ENCODE data around the gene CDKN1B.
A peak's percentile ranks its signal among the peaks of the same experiment; 100 is the strongest.

Gene CDKN1B

DNA sequence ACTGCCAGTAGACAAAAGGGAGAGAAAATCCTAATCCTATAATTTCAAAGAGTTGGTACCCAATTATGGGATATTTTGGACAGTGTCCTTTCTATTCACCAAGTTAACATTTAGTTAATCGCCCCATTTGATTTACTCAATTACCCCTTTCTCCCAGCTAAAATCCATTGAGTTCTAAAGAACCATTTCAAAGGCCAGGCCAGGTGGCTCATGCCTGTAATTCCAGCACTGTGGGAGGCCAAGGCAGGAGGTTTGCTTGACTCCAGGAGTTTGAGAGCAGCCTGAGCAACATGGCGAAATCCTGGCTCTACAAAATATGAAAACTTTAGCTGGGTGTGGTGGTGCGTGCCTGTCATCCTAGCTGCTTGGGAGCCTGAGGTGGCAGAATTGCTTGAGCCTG is 15.7 kb upstream of the CDKN1B start:
- H3K36me3 ChIP-seq (ENCODE audit: insufficient read depth) = no peaks in the 10 kb centered on the region
- no peaks in the 10 kb centered on the region for H3K27me3 ChIP-seq (ENCODE audit: insufficient read depth, low read depth)
- H3K4me3 ChIP-seq (IDR thresholded peaks at IDR 0.05; ENCODE audit: insufficient read depth, low read depth, low read length) = no peak overlapping the region
- TF ChIP-seq, protein P1, sequence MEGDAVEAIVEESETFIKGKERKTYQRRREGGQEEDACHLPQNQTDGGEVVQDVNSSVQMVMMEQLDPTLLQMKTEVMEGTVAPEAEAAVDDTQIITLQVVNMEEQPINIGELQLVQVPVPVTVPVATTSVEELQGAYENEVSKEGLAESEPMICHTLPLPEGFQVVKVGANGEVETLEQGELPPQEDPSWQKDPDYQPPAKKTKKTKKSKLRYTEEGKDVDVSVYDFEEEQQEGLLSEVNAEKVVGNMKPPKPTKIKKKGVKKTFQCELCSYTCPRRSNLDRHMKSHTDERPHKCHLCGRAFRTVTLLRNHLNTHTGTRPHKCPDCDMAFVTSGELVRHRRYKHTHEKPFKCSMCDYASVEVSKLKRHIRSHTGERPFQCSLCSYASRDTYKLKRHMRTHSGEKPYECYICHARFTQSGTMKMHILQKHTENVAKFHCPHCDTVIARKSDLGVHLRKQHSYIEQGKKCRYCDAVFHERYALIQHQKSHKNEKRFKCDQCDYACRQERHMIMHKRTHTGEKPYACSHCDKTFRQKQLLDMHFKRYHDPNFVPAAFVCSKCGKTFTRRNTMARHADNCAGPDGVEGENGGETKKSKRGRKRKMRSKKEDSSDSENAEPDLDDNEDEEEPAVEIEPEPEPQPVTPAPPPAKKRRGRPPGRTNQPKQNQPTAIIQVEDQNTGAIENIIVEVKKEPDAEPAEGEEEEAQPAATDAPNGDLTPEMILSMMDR (conservative IDR thresholded peaks at IDR 0.05; ENCODE audit: low read depth, low read length) = no peak
- peaks cover 83% of the 10 kb centered on the region for H3K4me1 ChIP-seq (ENCODE audit: low read depth, poor library complexity, severe bottlenecking)
- H2AFZ ChIP-seq (ENCODE audit: low read depth) = no peak overlapping the region
- no peak overlapping the region for H3K9ac ChIP-seq
- H3K79me2 ChIP-seq (ENCODE audit: insufficient read depth, low read depth) = no peaks in the 10 kb centered on the region
- H3K4me2 ChIP-seq = no peak overlapping the region
- no peaks in the 10 kb centered on the region for H4K20me1 ChIP-seq (ENCODE audit: insufficient read depth)
- H3K27ac ChIP-seq = no peak overlapping the region

DNA sequence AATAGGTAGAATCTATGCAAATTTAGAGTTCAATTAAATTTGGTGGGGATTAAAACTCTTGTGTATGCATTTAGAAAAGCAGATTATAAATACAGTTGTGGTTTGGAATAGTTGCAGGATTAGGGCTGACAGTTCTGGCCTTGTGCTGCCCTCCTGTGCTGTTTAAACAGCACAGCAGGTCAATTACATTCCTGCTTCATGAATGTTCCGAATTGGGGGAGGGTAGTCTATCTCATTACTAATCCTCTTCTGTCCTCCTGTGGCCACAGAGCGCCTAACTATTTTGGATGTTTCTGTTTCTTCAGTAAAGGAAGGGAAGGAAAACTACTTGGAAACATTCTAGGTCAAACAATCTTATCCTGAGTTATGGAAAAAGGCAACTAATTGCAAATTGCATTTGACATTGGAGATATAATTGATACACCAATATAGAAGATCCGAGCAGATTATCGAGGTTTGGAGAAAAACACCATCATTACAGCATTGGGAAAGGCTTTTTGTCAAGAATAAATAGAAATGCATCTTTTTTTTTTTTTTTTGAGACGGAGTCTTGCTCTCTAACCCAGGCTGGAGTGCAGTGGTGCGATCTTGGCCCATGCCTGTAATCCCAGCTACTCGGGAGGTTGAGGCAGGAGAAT is 12.5 kb upstream of the CDKN1B start:
- Histone ChIP-seq H3K9ac (peak overlapping the region; percentile 19; the same call in 1 of the 2 replicates), H4K20me1 (ENCODE audit: insufficient read depth) (no peaks in the 10 kb centered on the region), H3K79me2 (ENCODE audit: insufficient read depth, low read depth) (no peaks in the 10 kb centered on the region), H3K4me1 (ENCODE audit: low read depth, poor library complexity, severe bottlenecking) (peaks cover 70% of the 10 kb centered on the region), H3K4me2 (peak overlapping the region; percentile 76), H3K4me3 (IDR thresholded peaks at IDR 0.05; ENCODE audit: insufficient read depth, low read depth, low read length) (no peak overlapping the region), H2AFZ (ENCODE audit: low read depth) (0 out of 2 replicates have a peak overlapping the region, but pooled peaks have one; percentile 15), H3K27me3 (ENCODE audit: insufficient read depth, low read depth) (no peaks in the 10 kb centered on the region), H3K36me3 (ENCODE audit: insufficient read depth) (no peaks in the 10 kb centered on the region), H3K27ac (peak overlapping the region; percentile 75)
- TF ChIP-seq, protein P1 (conservative IDR thresholded peaks at IDR 0.05; ENCODE audit: low read depth, low read length) = peak; percentile 85

- Histone ChIP-seq H3K36me3 (ENCODE audit: insufficient read depth) (no peaks in the 10 kb centered on the region), H3K4me1 (ENCODE audit: low read depth, poor library complexity, severe bottlenecking) (peaks cover 58% of the 10 kb centered on the region), H3K4me2 (peak overlapping the region; percentile 76), H3K9ac (no peak overlapping the region), H3K79me2 (ENCODE audit: insufficient read depth, low read depth) (no peaks in the 10 kb centered on the region), H4K20me1 (ENCODE audit: insufficient read depth) (no peaks in the 10 kb centered on the region), H3K4me3 (IDR thresholded peaks at IDR 0.05; ENCODE audit: insufficient read depth, low read depth, low read length) (no peak overlapping the region), H3K27ac (no peak overlapping the region), H3K27me3 (ENCODE audit: insufficient read depth, low read depth) (no peaks in the 10 kb centered on the region), H2AFZ (ENCODE audit: low read depth) (no peak overlapping the region)
- TF ChIP-seq, protein P1 (conservative IDR thresholded peaks at IDR 0.05; ENCODE audit: low read depth, low read length) = no peak
Observed at GRCh38 chr12:12705838-12706520, 11.2 kb upstream of the CDKN1B start.

DNA sequence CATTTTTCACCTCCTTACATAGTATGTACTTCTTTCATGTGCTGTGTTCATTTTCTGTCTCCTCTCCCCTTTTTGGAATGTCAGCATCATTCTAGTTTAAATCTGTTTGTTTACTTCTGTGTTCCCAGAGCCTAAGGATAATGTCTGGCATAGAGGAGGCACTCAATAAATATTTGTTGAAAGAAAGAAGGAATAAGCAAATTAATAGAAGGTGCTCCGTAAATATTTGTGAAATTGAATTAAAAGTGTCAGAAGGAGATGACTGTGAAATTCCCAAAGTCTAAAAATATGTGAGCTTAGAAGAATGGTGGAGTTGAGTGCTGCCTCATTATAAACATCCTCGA is 3.3 kb upstream of the CDKN1B start:
- H3K9ac ChIP-seq = peak overlapping the region; percentile 98; the same call in 1 of the 2 replicates
- H3K36me3 ChIP-seq (ENCODE audit: insufficient read depth) = peaks cover 6% of the 10 kb centered on the region; the same call in 1 of the 2 replicates
- peak overlapping the region; percentile 100 for H3K4me2 ChIP-seq
- no peak overlapping the region for H2AFZ ChIP-seq (ENCODE audit: low read depth)
- H3K27me3 ChIP-seq (ENCODE audit: insufficient read depth, low read depth) = no peaks in the 10 kb centered on the region
- peaks cover 48% of the 10 kb centered on the region for H3K79me2 ChIP-seq (ENCODE audit: insufficient read depth, low read depth)
- TF ChIP-seq, protein P1 (conservative IDR thresholded peaks at IDR 0.05; ENCODE audit: low read depth, low read length) = no peak
- H3K4me1 ChIP-seq (ENCODE audit: low read depth, poor library complexity, severe bottlenecking) = peaks cover 23% of the 10 kb centered on the region
- H3K27ac ChIP-seq = peak overlapping the region; percentile 98
- no peaks in the 10 kb centered on the region for H4K20me1 ChIP-seq (ENCODE audit: insufficient read depth)
- H3K4me3 ChIP-seq (IDR thresholded peaks at IDR 0.05; ENCODE audit: insufficient read depth, low read depth, low read length) = no peak overlapping the region
